Endothelial cell (in vitro differentiated cells): Measurements from ENCODE around the gene POU2F2. TPM values are rescaled to one million over a fixed set of nuclear protein-coding genes. Genes with fewer than 3 reads are reported as not detected.

Source experiments
- DNase-seq: peaks from one replicate; pipeline ENCODE4 v3.0.0; 2021; ENCODE audit warnings: low spot score
- H3K27ac Mint-ChIP-seq: one replicate; pipeline ENCODE4 v1.8.0; 2021; ENCODE audit warnings: mixed read lengths, inconsistent platforms; ENCODE audit not compliant: unreplicated experiment
- H3K27me3 Mint-ChIP-seq: one replicate; pipeline ENCODE4 v1.8.0; 2021; ENCODE audit warnings: mild to moderate bottlenecking, moderate library complexity, mixed read lengths, inconsistent platforms; ENCODE audit not compliant: unreplicated experiment
- H3K36me3 Mint-ChIP-seq: one replicate; pipeline ENCODE4 v1.8.0; 2021; ENCODE audit warnings: mild to moderate bottlenecking, low read depth, mixed read lengths, inconsistent platforms; ENCODE audit not compliant: unreplicated experiment
- H3K4me1 Mint-ChIP-seq: one replicate; pipeline ENCODE4 v1.8.0; 2021; ENCODE audit warnings: mild to moderate bottlenecking, mixed read lengths, inconsistent platforms; ENCODE audit not compliant: unreplicated experiment
- H3K4me3 Mint-ChIP-seq: one replicate; pipeline ENCODE4 v1.8.0; 2021; ENCODE audit warnings: mild to moderate bottlenecking, mixed read lengths, inconsistent platforms; ENCODE audit not compliant: unreplicated experiment
- H3K9me3 Mint-ChIP-seq: one replicate; pipeline ENCODE4 v1.8.0; 2021; ENCODE audit warnings: mixed read lengths, inconsistent platforms; ENCODE audit not compliant: unreplicated experiment
- total RNA-seq: library from RNA; stranded (reverse); fragmentation: NEBNext Ultra II Directional; extraction: Animal tissue kit (Norgen Biotek cat#: 25700); gene quantifications from one replicate; pipeline ENCODE4 v1.2.1, GENCODE V29; 2021; ENCODE audit not compliant: unreplicated experiment
- TF ChIP-seq, protein P1 (sequence below): fragments of 200-600 bp; sonication (generic); IDR thresholded peaks from one replicate; pipeline ENCODE4 v1.5.0; 2021; ENCODE audit warnings: antibody characterized with exemption; ENCODE audit not compliant: unreplicated experiment

The POU2F2 gene
- total RNA-seq, 1 donor from 2014 or later = 5.7 TPM

- Mint-ChIP-seq H3K4me3 (peak overlapping the region; percentile 67), H3K27ac (no peak overlapping the region), H3K4me1 (peaks cover 23% of the 10 kb centered on the region), H3K27me3 (peaks cover 24% of the 10 kb centered on the region), H3K36me3 (peaks cover 36% of the 10 kb centered on the region), H3K9me3 (no peaks in the 10 kb centered on the region)
- no peak for DNase-seq
- TF ChIP-seq, protein P1, sequence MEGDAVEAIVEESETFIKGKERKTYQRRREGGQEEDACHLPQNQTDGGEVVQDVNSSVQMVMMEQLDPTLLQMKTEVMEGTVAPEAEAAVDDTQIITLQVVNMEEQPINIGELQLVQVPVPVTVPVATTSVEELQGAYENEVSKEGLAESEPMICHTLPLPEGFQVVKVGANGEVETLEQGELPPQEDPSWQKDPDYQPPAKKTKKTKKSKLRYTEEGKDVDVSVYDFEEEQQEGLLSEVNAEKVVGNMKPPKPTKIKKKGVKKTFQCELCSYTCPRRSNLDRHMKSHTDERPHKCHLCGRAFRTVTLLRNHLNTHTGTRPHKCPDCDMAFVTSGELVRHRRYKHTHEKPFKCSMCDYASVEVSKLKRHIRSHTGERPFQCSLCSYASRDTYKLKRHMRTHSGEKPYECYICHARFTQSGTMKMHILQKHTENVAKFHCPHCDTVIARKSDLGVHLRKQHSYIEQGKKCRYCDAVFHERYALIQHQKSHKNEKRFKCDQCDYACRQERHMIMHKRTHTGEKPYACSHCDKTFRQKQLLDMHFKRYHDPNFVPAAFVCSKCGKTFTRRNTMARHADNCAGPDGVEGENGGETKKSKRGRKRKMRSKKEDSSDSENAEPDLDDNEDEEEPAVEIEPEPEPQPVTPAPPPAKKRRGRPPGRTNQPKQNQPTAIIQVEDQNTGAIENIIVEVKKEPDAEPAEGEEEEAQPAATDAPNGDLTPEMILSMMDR = no peak
Measured at GRCh38 chr19:42079886-42080763, 52.1 kb downstream of the POU2F2 start.

DNA sequence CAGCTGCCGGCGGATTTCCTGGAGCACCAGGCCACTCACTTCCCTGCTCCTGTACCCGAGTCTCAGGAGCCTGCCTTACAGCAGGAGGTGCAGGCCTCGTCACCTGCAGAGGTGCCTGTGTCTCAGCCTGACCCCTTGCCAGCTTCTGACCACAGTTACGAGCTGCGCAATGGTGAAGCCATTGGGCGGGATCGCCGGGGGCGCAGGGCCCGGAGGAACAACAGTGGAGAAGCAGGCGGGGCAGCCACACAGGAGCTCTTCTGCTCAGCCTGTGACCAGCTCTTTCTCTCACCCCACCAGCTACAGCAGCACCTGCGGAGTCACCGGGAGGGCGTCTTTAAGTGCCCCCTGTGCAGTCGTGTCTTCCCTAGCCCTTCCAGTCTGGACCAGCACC lies 53.0 kb downstream of the POU2F2 start:
- TF ChIP-seq, protein P1 = no peak
- no peak for DNase-seq
- Mint-ChIP-seq H3K27me3 (peaks cover 30% of the 10 kb centered on the region), H3K27ac (no peak overlapping the region), H3K9me3 (no peaks in the 10 kb centered on the region), H3K4me3 (peak overlapping the region; percentile 67), H3K36me3 (peaks cover 36% of the 10 kb centered on the region), H3K4me1 (peaks cover 28% of the 10 kb centered on the region)

GRCh38 chr19:42078538-42079275 lies 53.5 kb downstream of the POU2F2 start:
- TF ChIP-seq, protein P1 = no peak
- Mint-ChIP-seq H3K9me3 (no peaks in the 10 kb centered on the region), H3K4me3 (peak overlapping the region; percentile 98), H3K4me1 (peaks cover 28% of the 10 kb centered on the region), H3K27me3 (peaks cover 30% of the 10 kb centered on the region), H3K36me3 (peaks cover 36% of the 10 kb centered on the region), H3K27ac (no peak overlapping the region)
- no peak for DNase-seq

- Mint-ChIP-seq H3K27me3 (peaks cover 30% of the 10 kb centered on the region), H3K27ac (peak overlapping the region; percentile 86), H3K4me3 (peak overlapping the region; percentile 98), H3K36me3 (peaks cover 36% of the 10 kb centered on the region), H3K4me1 (peaks cover 28% of the 10 kb centered on the region), H3K9me3 (no peaks in the 10 kb centered on the region)
- TF ChIP-seq, protein P1 = no peak
- DNase-seq = no peak
Measured at GRCh38 chr19:42078058-42078457, 54.2 kb downstream of the POU2F2 start.
